ENCODE results near the gene MRPS27. TPM values are rescaled to one million over a fixed set of nuclear protein-coding genes. Genes with fewer than 3 reads are reported as not detected.

MRPS27 gene
- total and polyA plus RNA-seq, 10 donors, result 23.5 to 55.5 (median 42.6) TPM

GRCh38 chr5:72188166-72188565 is 131.9 kb downstream of the MRPS27 start:
- DNase-seq, result no peak
- TF ChIP-seq POLR2AphosphoS5 (IDR thresholded peaks at IDR 0.05) (no peak), POLR2A (IDR thresholded peaks at IDR 0.05) (no peak), CTCF (IDR thresholded peaks at IDR 0.05 in 8 of 11, conservative IDR thresholded peaks at IDR 0.05 in 3 of 11) (no peak)
- intact Hi-C loops (cut with DNase I; ENCODE audit: low total_unique reads), result no loop called here
- Histone ChIP-seq H3K9me3 (no peaks in the 10 kb centered on the region), H3K27ac (no peak overlapping the region), H3K36me3 (no peaks in the 10 kb centered on the region), H3K4me3 (no peak overlapping the region), H3K4me1 (no peaks in the 10 kb centered on the region), H3K27me3 (replicated peaks in 1 of 7) (peaks cover 0 to 10% (median 0%) of the 10 kb centered on the region in 7 donors)
- WGBS, 5 donors, result 78 to 93% (median 86%) methylated on average over 2 of the region's 2 CpGs

- intact Hi-C loops (cut with DNase I; ENCODE audit: low total_unique reads), result no loop called here
- no peak overlapping the region for H3K4me3 ChIP-seq
- 72 to 91% (median 85%) methylated on average over 5 of the region's 5 CpGs for WGBS, 5 donors
- DNase-seq, result no peak
- peaks cover 0 to 17% (median 0%) of the 10 kb centered on the region in 7 donors for H3K27me3 ChIP-seq (replicated peaks in 1 of 7)
- TF ChIP-seq POLR2AphosphoS5 (IDR thresholded peaks at IDR 0.05) (no peak), CTCF (IDR thresholded peaks at IDR 0.05 in 8 of 11, conservative IDR thresholded peaks at IDR 0.05 in 3 of 11) (no peak), POLR2A (IDR thresholded peaks at IDR 0.05) (no peak)
- no peaks in the 10 kb centered on the region for H3K36me3 ChIP-seq
- no peak overlapping the region for H3K27ac ChIP-seq
- H3K4me1 ChIP-seq, result no peaks in the 10 kb centered on the region
- H3K9me3 ChIP-seq, result no peaks in the 10 kb centered on the region
Observed at GRCh38 chr5:72187388-72188075, 132.5 kb downstream of the MRPS27 start.

- H3K27me3 ChIP-seq (replicated peaks in 1 of 7), result peaks cover 0 to 31% (median 0%) of the 10 kb centered on the region in 7 donors
- H3K4me1 ChIP-seq, result no peaks in the 10 kb centered on the region
- 90 to 97% (median 91%) methylated on average over 10 of the region's 10 CpGs for WGBS, 5 donors
- no peaks in the 10 kb centered on the region for H3K36me3 ChIP-seq
- TF ChIP-seq POLR2AphosphoS5 (IDR thresholded peaks at IDR 0.05) (no peak), POLR2A (IDR thresholded peaks at IDR 0.05) (no peak), CTCF (IDR thresholded peaks at IDR 0.05 in 8 of 11, conservative IDR thresholded peaks at IDR 0.05 in 3 of 11) (no peak)
- H3K4me3 ChIP-seq, result no peak overlapping the region
- no peaks in the 10 kb centered on the region for H3K9me3 ChIP-seq
- DNase-seq, result no peak
- no peak overlapping the region for H3K27ac ChIP-seq
- intact Hi-C loops (cut with DNase I; ENCODE audit: low total_unique reads), result no loop called here
Observed at GRCh38 chr5:72185496-72186329, 134.3 kb downstream of the MRPS27 start.

- intact Hi-C loops (cut with DNase I; ENCODE audit: low total_unique reads), result no loop called here
- H3K36me3 ChIP-seq, result no peaks in the 10 kb centered on the region
- no peaks in the 10 kb centered on the region for H3K4me1 ChIP-seq
- no peaks in the 10 kb centered on the region for H3K9me3 ChIP-seq
- DNase-seq, result no peak
- H3K27ac ChIP-seq, result no peak overlapping the region
- H3K27me3 ChIP-seq (replicated peaks in 1 of 7), result peaks cover 0 to 38% (median 0%) of the 10 kb centered on the region in 7 donors
- H3K4me3 ChIP-seq, result no peak overlapping the region
- WGBS, 5 donors, result 92 to 94% (median 93%) methylated on average over 3 of the region's 3 CpGs
- TF ChIP-seq POLR2AphosphoS5 (IDR thresholded peaks at IDR 0.05), result no peak
- no peak for TF ChIP-seq POLR2A (IDR thresholded peaks at IDR 0.05)
- TF ChIP-seq CTCF (IDR thresholded peaks at IDR 0.05 in 8 of 11, conservative IDR thresholded peaks at IDR 0.05 in 3 of 11), result no peak
Observed at GRCh38 chr5:72184408-72184807, 135.6 kb downstream of the MRPS27 start.

Measured in spleen (tissue), 11 donors.